ACC112 (cell line): ENCODE data around the gene ULBP1.
A peak's percentile ranks its signal among the peaks of the same experiment; 100 is the strongest.
"Not testable (repeated sequence)": the region's sequence is repeated elsewhere in the genome, so short reads cannot be mapped to it uniquely, and the experiment has no call there.

Experiments
- H2AFZ ChIP-seq: fragments of 200-600 bp; sonication (generic); one replicate; pipeline ENCODE4 v1.6.0; 2017; ENCODE audit warnings: antibody characterized with exemption, low read length; ENCODE audit not compliant: unreplicated experiment
- H3K27ac ChIP-seq: fragments of 200-600 bp; sonication (generic); 2 replicates; pipeline ENCODE4 v1.5.1; 2014; ENCODE audit warnings: low read depth, mild to moderate bottlenecking, antibody characterized with exemption, low read length, moderate library complexity
- H3K27me3 ChIP-seq: fragments of 200-600 bp; sonication (generic); 2 replicates; pipeline ENCODE4 v1.6.1; 2014; ENCODE audit warnings: mild to moderate bottlenecking, antibody characterized with exemption, low read length, moderate library complexity, mixed read lengths; ENCODE audit not compliant: insufficient read depth
- H3K36me3 ChIP-seq: fragments of 200-600 bp; sonication (generic); 2 replicates; pipeline ENCODE4 v1.6.1; 2016; ENCODE audit warnings: mild to moderate bottlenecking, antibody characterized with exemption, low read length, moderate library complexity, mixed read lengths; ENCODE audit not compliant: insufficient read depth
- H3K4me1 ChIP-seq: fragments of 200-600 bp; sonication (generic); one replicate; pipeline ENCODE4 v1.6.1; 2016; ENCODE audit warnings: low read length, mixed read lengths; ENCODE audit not compliant: insufficient read depth, unreplicated experiment, control insufficient read depth
- H3K4me3 ChIP-seq: fragments of 200-600 bp; sonication (generic); 2 replicates; pipeline ENCODE4 v1.5.1; 2014; ENCODE audit warnings: mild to moderate bottlenecking, low read depth, low read length
- H3K79me2 ChIP-seq: fragments of 200-600 bp; sonication (generic); one replicate; pipeline ENCODE4 v1.6.0; 2016; ENCODE audit warnings: low read length; ENCODE audit not compliant: control insufficient read depth, unreplicated experiment, insufficient read depth

ULBP1 gene

GRCh38 chr6:149923327-149923986, 40.3 kb upstream of the ULBP1 start:
- no peaks in the 10 kb centered on the region for H3K79me2 ChIP-seq
- no peak overlapping the region for H3K27ac ChIP-seq
- H3K4me1 ChIP-seq: peaks cover 11% of the 10 kb centered on the region
- H2AFZ ChIP-seq: no peak overlapping the region
- H3K4me3 ChIP-seq: peak overlapping the region; percentile 74
- no peaks in the 10 kb centered on the region for H3K27me3 ChIP-seq
- H3K36me3 ChIP-seq: no peaks in the 10 kb centered on the region

- Histone ChIP-seq H3K4me1 (peaks cover 11% of the 10 kb centered on the region), H3K79me2 (no peaks in the 10 kb centered on the region), H2AFZ (no peak overlapping the region), H3K4me3 (no peak overlapping the region), H3K36me3 (no peaks in the 10 kb centered on the region), H3K27ac (no peak overlapping the region), H3K27me3 (peaks cover 5% of the 10 kb centered on the region)
Measured at GRCh38 chr6:149924206-149924932, 39.4 kb upstream of the ULBP1 start.

- no peak overlapping the region for H3K27ac ChIP-seq
- H3K4me3 ChIP-seq: no peak overlapping the region
- peaks cover 10% of the 10 kb centered on the region for H3K27me3 ChIP-seq
- no peaks in the 10 kb centered on the region for H3K36me3 ChIP-seq
- peaks cover 11% of the 10 kb centered on the region for H3K4me1 ChIP-seq
- H3K79me2 ChIP-seq: no peaks in the 10 kb centered on the region
- H2AFZ ChIP-seq: no peak overlapping the region
Measured at GRCh38 chr6:149924933-149925252, 38.9 kb upstream of the ULBP1 start.

- Histone ChIP-seq H3K4me1 (peaks cover 11% of the 10 kb centered on the region), H3K4me3 (peak overlapping the region; percentile 74), H3K79me2 (no peaks in the 10 kb centered on the region), H3K36me3 (no peaks in the 10 kb centered on the region), H3K27ac (no peak overlapping the region), H3K27me3 (peaks cover 15% of the 10 kb centered on the region), H2AFZ (peak overlapping the region; percentile 91)
Measured at GRCh38 chr6:149925253-149925973, 38.3 kb upstream of the ULBP1 start.

GRCh38 chr6:149925974-149926777, 37.6 kb upstream of the ULBP1 start:
- no peaks in the 10 kb centered on the region for H3K36me3 ChIP-seq
- H3K27ac ChIP-seq: no peak overlapping the region
- peak overlapping the region; percentile 91 for H2AFZ ChIP-seq
- H3K27me3 ChIP-seq: peaks cover 21% of the 10 kb centered on the region
- peak overlapping the region; percentile 74 for H3K4me3 ChIP-seq
- H3K4me1 ChIP-seq: peaks cover 11% of the 10 kb centered on the region
- no peaks in the 10 kb centered on the region for H3K79me2 ChIP-seq

GRCh38 chr6:149927025-149927424, 36.7 kb upstream of the ULBP1 start:
- not testable (repeated sequence) for H2AFZ ChIP-seq, H3K36me3 ChIP-seq, H3K27ac ChIP-seq, H3K79me2 ChIP-seq, H3K4me3 ChIP-seq
- peaks cover 11% of the 10 kb centered on the region for H3K4me1 ChIP-seq
- peaks cover 23% of the 10 kb centered on the region for H3K27me3 ChIP-seq

- Histone ChIP-seq H3K4me3 (no peak overlapping the region), H3K27me3 (peaks cover 23% of the 10 kb centered on the region), H2AFZ (no peak overlapping the region), H3K4me1 (peaks cover 11% of the 10 kb centered on the region), H3K36me3 (no peaks in the 10 kb centered on the region), H3K27ac (no peak overlapping the region), H3K79me2 (no peaks in the 10 kb centered on the region)
Measured at GRCh38 chr6:149929422-149929821, 34.3 kb upstream of the ULBP1 start.

GRCh38 chr6:149931501-149931900, 32.2 kb upstream of the ULBP1 start:
- peaks cover 29% of the 10 kb centered on the region for H3K27me3 ChIP-seq
- H3K27ac ChIP-seq: no peak overlapping the region
- no peaks in the 10 kb centered on the region for H3K79me2 ChIP-seq
- H3K4me1 ChIP-seq: no peaks in the 10 kb centered on the region
- H3K4me3 ChIP-seq: no peak overlapping the region
- no peak overlapping the region for H2AFZ ChIP-seq
- H3K36me3 ChIP-seq: no peaks in the 10 kb centered on the region

GRCh38 chr6:149933036-149933435, 30.7 kb upstream of the ULBP1 start:
- no peak overlapping the region for H3K27ac ChIP-seq

GRCh38 chr6:149933461-149933860, 30.3 kb upstream of the ULBP1 start:
- H3K36me3 ChIP-seq: no peaks in the 10 kb centered on the region
- no peaks in the 10 kb centered on the region for H3K79me2 ChIP-seq
- peaks cover 42% of the 10 kb centered on the region for H3K27me3 ChIP-seq
- H3K4me1 ChIP-seq: no peaks in the 10 kb centered on the region
- H3K27ac ChIP-seq: no peak overlapping the region
- no peak overlapping the region for H2AFZ ChIP-seq
- no peak overlapping the region for H3K4me3 ChIP-seq

More at GRCh38 chr6:149933036-149933435, 30.7 kb upstream of the ULBP1 start:
- Histone ChIP-seq H3K27me3 (peaks cover 42% of the 10 kb centered on the region), H3K36me3 (no peaks in the 10 kb centered on the region), H3K4me1 (no peaks in the 10 kb centered on the region), H3K79me2 (no peaks in the 10 kb centered on the region), H3K4me3 (no peak overlapping the region), H2AFZ (no peak overlapping the region)
